ENCODE measurements around the gene GPSM1.
A peak's percentile ranks its signal among the peaks of the same experiment; 100 is the strongest.
"Not testable (repeated sequence)": the region's sequence is repeated elsewhere in the genome, so short reads cannot be mapped to it uniquely, and the experiment has no call there.

Gene GPSM1

GRCh38 chr9:136347472-136348256 lies 20.3 kb downstream of the GPSM1 start:
- DNase-seq: no peak

- no peak for DNase-seq
Measured at GRCh38 chr9:136348691-136349090, 21.4 kb downstream of the GPSM1 start.

- DNase-seq: no peak
Measured at GRCh38 chr9:136349546-136349945, 22.2 kb downstream of the GPSM1 start.

DNA sequence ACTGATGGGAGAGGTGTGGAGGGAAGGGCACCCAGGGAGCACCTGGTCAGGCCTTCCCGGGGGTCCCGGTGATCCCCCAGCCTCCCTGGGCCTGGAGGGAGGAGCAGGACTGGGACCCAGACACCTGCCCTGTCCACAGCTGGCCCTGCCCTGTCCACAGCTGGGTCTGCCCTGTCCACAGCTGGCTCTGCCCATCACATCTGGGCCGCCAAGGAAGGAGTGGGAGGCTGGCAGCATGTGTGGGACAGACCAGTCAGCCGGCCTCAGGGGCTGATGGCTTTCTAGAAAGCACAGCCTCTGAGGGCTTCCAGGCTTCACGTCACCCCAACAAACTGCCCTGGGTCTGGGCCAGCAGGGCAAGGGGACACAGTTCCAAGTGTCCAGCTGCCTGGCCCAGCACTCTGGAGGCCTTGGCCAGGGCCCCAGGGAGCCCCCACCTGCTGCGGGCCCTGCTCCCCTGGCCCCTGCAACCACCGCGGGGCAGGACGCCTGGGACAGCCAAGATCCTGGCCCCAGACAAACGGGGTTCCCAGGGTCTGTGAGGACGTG lies 24.0 kb downstream of the GPSM1 start:
- DNase-seq: no peak

DNA sequence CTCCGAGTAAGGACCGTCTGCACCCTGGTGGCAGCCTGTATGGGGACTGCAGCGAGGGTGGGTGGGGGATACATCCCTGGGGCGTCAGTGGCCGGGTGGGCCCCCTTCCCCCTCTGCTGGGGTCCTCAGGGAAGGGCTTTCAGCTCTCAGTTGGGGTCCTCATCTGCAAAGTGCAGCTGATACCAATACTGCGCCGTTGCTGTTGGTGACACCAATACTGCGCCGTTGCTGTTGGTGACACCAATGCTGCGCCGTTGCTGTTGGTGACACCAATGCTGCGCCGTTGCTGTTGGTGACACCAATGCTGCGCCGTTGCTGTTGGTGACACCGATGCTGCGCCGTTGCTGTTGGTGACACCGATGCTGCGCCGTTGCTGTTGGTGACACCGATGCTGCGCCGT lies 24.5 kb downstream of the GPSM1 start:
- not testable (repeated sequence) for DNase-seq

- no peak for DNase-seq
Measured at GRCh38 chr9:136352682-136353081, 25.3 kb downstream of the GPSM1 start.

- no peak for DNase-seq
Measured at GRCh38 chr9:136353088-136353487, 25.7 kb downstream of the GPSM1 start.

- no peak for DNase-seq
Measured at GRCh38 chr9:136353757-136354488, 26.6 kb downstream of the GPSM1 start.

GRCh38 chr9:136354592-136355085 lies 27.3 kb downstream of the GPSM1 start:
- DNase-seq: no peak

GRCh38 chr9:136355616-136356557 lies 28.5 kb downstream of the GPSM1 start:
- DNase-seq: no peak

DNA sequence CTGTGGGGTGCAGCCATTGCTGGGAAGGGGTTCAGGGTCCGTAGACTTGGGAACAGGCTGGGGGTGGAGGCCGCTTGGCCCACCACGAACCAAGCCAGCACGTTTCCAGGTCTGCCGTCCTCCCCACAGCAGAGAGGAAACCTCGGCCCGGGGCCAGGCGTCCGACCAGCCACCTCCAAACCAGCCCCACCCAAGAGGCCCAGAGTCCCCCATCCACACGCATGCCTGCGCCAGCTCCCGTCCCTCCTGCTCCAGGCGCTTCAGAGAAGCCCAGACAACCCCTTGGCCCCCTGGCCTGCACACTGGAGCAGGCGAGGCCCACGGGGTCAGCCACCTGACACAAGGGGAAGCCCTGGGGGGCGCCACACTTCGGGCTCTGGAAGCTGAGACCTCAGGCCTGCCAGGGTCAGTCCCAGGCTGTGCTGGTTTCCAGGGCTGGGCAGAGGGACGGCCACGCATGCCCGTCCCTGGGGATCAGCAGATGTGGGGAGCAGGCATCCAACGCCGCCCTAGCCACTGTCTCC lies 29.9 kb downstream of the GPSM1 start:
- no peak for DNase-seq

DNA sequence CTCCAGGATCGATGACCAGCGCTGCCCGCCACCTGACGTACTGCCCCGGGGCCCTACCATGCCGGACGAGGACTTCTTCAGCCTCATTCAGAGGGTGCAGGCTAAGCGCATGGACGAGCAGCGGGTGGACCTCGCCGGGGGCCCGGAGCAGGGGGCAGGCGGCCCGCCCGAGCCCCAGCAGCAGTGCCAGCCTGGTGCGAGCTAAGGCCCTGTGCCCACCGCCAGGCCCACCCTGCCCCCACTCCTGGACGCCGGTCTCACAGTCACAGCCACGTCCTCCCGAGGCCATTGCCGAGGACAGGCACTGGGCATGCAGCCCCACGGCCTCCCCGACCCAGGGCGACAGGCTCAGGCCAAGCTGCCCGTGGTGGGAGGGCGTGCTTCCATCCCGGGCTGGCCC lies 30.7 kb downstream of the GPSM1 start:
- DNase-seq: no peak

- no peak for DNase-seq
Measured at GRCh38 chr9:136358888-136359287, 31.5 kb downstream of the GPSM1 start.

GRCh38 chr9:136359774-136360718 lies 32.7 kb downstream of the GPSM1 start:
- DNase-seq: no peak

DNA sequence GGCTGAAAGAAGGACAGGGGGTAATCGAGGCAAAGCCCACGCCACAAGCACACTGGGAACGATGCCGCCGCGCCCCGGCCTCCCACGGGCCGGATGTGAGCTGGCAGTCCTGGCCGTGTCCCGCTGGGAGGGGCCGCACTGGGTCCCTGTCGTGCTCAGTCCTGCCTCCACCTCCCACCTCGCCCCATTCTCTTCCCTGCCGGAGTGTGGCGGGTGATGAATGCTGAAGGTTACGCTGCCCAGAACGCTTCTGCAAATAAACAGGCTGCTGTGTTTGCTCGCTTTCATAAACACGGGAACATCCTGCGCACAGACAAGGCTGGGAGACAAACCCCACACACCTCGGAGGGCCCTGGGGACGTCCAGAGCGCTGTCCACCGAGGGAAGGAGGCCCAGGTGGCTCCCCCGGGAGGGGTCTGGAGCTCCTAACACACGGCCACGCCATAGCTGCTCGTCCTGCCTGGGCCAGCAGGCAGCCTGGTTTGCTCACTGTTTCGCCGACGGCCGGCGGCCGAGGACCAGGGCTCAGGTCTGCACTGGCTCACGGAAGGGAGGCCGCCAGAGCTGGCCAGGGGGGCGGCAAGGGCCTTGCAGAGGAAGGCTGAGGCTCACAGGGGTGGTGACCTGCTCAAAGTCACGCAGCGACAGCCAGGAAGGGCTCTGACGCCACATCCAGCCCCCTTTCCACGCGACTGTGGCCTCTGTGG lies 33.9 kb downstream of the GPSM1 start:
- no peak for DNase-seq

- DNase-seq: no peak
Measured at GRCh38 chr9:136361754-136362449, 34.6 kb downstream of the GPSM1 start.

GRCh38 chr9:136362450-136362784 lies 35.1 kb downstream of the GPSM1 start:
- DNase-seq: no peak

DNA sequence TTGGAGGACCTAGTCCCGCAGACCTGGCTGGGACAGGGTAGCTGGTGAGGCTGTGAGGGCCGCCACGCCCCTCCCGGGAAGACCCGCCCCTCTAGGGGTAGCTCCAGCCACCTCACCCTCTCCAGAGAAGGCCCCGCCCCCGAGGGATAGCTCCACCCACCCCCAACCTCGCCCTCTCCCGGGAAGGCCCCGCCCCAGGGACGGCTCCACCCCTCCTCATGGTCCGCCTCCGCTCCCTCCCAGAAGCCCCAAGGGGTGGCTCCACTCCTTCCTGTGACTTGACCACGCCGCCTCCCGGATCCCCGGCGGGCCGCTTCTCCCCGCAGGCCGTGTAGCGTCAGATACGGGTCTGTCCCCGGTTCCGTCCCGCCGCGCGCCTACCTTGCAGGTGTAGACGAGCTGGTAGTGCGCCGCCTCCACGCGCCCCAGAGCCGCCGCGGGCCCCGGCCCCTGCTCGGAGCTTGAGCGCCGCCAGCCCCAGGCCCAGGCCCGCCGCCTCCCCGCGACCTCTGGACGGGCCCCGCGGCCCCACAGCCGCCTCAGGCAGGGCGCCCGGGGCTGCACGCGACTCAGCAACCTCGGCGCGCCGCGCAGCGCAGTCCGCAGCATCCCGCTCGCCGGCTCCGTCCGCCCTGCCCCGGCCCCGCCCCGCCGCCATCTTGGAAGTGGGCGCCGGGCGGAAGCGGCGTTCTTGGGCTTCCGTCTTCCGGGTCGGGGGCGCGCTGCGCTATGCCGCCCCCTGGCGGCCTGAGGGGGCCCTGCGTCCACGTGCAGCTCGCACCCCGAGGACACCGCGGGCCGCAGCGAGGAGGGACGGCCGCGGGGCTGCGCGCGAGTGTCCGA lies 36.0 kb downstream of the GPSM1 start, which contains the start of gene DNLZ:
DNLZ (minus strand) TSS at position 639 of the 843 bp plus-strand sequence; CDS start at position 609, 30 bp downstream.
- peak; percentile 83 for DNase-seq

Data from GOT3 (cell line).